HCT116 (cell line): ENCODE measurements around the gene PLEKHA6. TPM values are rescaled to one million over a fixed set of nuclear protein-coding genes. Genes with fewer than 3 reads are reported as not detected.
"Not testable (repeated sequence)": the region's sequence is repeated elsewhere in the genome, so short reads cannot be mapped to it uniquely, and the experiment has no call there.

Experiments
- ATAC-seq: fragments of 200-7000 bp; cut with Tn5 transposase; 2 replicates; pipeline ENCODE4 v1.9.1; 2020; ENCODE audit warnings: mild to moderate bottlenecking, moderate library complexity
- BruUV-seq: library from RNA; stranded (reverse); fragments of 400-500 nt; replicated peaks from 2 replicates; lab custom pipeline; 2021; lab: Mats Ljungman, UMichigan
- CTCF ChIA-PET: fragments of 300-600 bp; sonication (Branson Sonifier 250); formaldehyde crosslinking; loops from one replicate; lab custom pipeline; 2021; ENCODE audit warnings: antibody characterized with exemption; lab: Charles Lee
- POLR2A ChIA-PET: fragments of 300-600, 350-600 bp; sonication (Branson Sonifier 250); formaldehyde crosslinking; loops from one replicate; lab custom pipeline; 2021; ENCODE audit warnings: antibody characterized with exemption; lab: Charles Lee
- RAD21 ChIA-PET, 2 experiments: fragments of 300-600 bp; sonication (Branson Sonifier 250); formaldehyde crosslinking; loops; one replicate each; lab custom pipeline; 2023; ENCODE audit warnings: low total read pairs in 2 of 2; ENCODE audit not compliant: uncharacterized antibody in 2 of 2, unreplicated experiment in 2 of 2, low non-redundant PET in 1 of 2; lab: Charles Lee
- DNase-seq: peaks from one replicate; pipeline ENCODE4 v3.0.0-alpha.2; 2010; ENCODE audit warnings: low read depth, low spot score
- H2AFZ ChIP-seq: fragments of 200-600 bp; shearing (Covaris generic), sonication (generic); 2 replicates; pipeline ENCODE4 v1.6.1; 2017; ENCODE audit warnings: low read depth, mixed run types, mixed read lengths, antibody characterized with exemption, low read length; ENCODE audit not compliant: poor library complexity, severe bottlenecking
- H3K27ac ChIP-seq: 2 replicates; pipeline ENCODE4 v1.5.1; 2012; ENCODE audit warnings: low read depth, low read length
- H3K27me3 ChIP-seq: fragments of 200-600 bp; sonication (generic); 2 replicates; pipeline ENCODE4 v1.6.1; 2016; ENCODE audit warnings: mixed run types, low read length, mixed read lengths; ENCODE audit not compliant: insufficient read depth
- H3K36me3 ChIP-seq, 2 experiments: fragments of 200-500 bp in 1 of 2; fragments of 200-600 bp in 1 of 2; sonication (Bioruptor generic) in 1 of 2; sonication (generic) in 1 of 2; 2 replicates each; pipeline versions ENCODE4 v1.5.1 to v1.6.1; 2014 to 2016; ENCODE audit warnings: low read length in 2 of 2, inconsistent platforms in 1 of 2, mixed read lengths in 1 of 2, mixed run types in 1 of 2; ENCODE audit not compliant: insufficient read depth in 2 of 2, control insufficient read depth in 1 of 2
- H3K4me1 ChIP-seq, 2 experiments: fragments of 200-600 bp in 1 of 2; sonication (generic) in 1 of 2; 2 replicates each; pipeline versions ENCODE4 v1.5.1 to v1.6.1; 2012 to 2017; ENCODE audit warnings: low read length in 2 of 2, inconsistent platforms in 1 of 2, mild to moderate bottlenecking in 1 of 2, mixed read lengths in 1 of 2, mixed run types in 1 of 2, moderate library complexity in 1 of 2; ENCODE audit not compliant: insufficient read depth in 2 of 2, control insufficient read depth in 1 of 2
- H3K4me2 ChIP-seq: fragments of 200-600 bp; sonication (generic); 2 replicates; pipeline ENCODE4 v1.6.1; 2017; ENCODE audit warnings: mixed run types, low read length, mixed read lengths
- H3K4me3 ChIP-seq, 2 experiments: fragments of 200-600 bp in 1 of 2; sonication (generic) in 1 of 2; replicated peaks in 1 of 2; 2 replicates each; pipeline ENCODE4 v1.5.1; 2011 to 2016; ENCODE audit warnings: low read length in 2 of 2, control low read depth in 1 of 2, low read depth in 1 of 2, mild to moderate bottlenecking in 1 of 2, mixed read lengths in 1 of 2, mixed run types in 1 of 2
- H3K79me2 ChIP-seq: fragments of 200-600 bp; sonication (generic); 2 replicates; pipeline ENCODE4 v1.6.1; 2017; ENCODE audit warnings: mild to moderate bottlenecking, mixed run types, low read length, moderate library complexity, mixed read lengths; ENCODE audit not compliant: insufficient read depth
- H3K9ac ChIP-seq: fragments of 200-600 bp; sonication (generic); 2 replicates; pipeline ENCODE4 v1.6.1; 2016; ENCODE audit warnings: low read length, mixed read lengths
- H3K9me2 ChIP-seq: fragments of 200-600 bp; sonication (generic), shearing (Covaris generic); 2 replicates; pipeline ENCODE4 v1.6.1; 2017; ENCODE audit warnings: mixed run types, mild to moderate bottlenecking, moderate library complexity; ENCODE audit not compliant: insufficient read depth
- H3K9me3 ChIP-seq, 2 experiments: fragments of 200-500 bp in 1 of 2; fragments of 200-600 bp in 1 of 2; sonication (Bioruptor generic) in 1 of 2; sonication (generic) in 1 of 2; 2 replicates each; pipeline ENCODE4 v1.6.1; 2014 to 2017; ENCODE audit warnings: low read length in 2 of 2, mixed read lengths in 2 of 2, inconsistent platforms in 1 of 2, low read depth in 1 of 2, mild to moderate bottlenecking in 1 of 2, mixed run types in 1 of 2, moderate library complexity in 1 of 2; ENCODE audit not compliant: control insufficient read depth in 1 of 2, insufficient read depth in 1 of 2
- H4K20me1 ChIP-seq: fragments of 200-600 bp; sonication (generic), shearing (Covaris generic); 2 replicates; pipeline ENCODE4 v1.6.1; 2017; ENCODE audit warnings: mixed run types, mild to moderate bottlenecking, moderate library complexity; ENCODE audit not compliant: insufficient read depth
- CTCF ChIP-seq, 3 experiments: fragments of 200-600 bp in 1 of 3; sonication (generic) in 1 of 3; IDR thresholded peaks in 2 of 3; conservative IDR thresholded peaks in 1 of 3; 2 replicates each; pipeline ENCODE4 v1.5.1; 2012 to 2017; ENCODE audit warnings: low read depth in 2 of 3, low read length in 2 of 3, antibody characterized with exemption in 1 of 3, borderline replicate concordance in 1 of 3, control low read depth in 1 of 3, mild to moderate bottlenecking in 1 of 3, mixed read lengths in 1 of 3, mixed run types in 1 of 3, moderate library complexity in 1 of 3; ENCODE audit not compliant: insufficient read depth in 1 of 3
- EZH2 ChIP-seq: fragments of 200-600 bp; sonication (generic); IDR thresholded peaks from 2 replicates; pipeline ENCODE4 v1.6.1; 2017; ENCODE audit warnings: antibody characterized with exemption, mixed run types
- SIN3A ChIP-seq: IDR thresholded peaks from 2 replicates; pipeline ENCODE4 v1.6.1; 2012; ENCODE audit warnings: low read depth
- intact Hi-C: fragments of 100-400 bp; cut with micrococcal nuclease; formaldehyde crosslinking; loops from 2 replicates; pipeline ENCODE4 v1.10.0; 2022
- total RNA-seq: library from RNA; stranded (reverse); gene quantifications from one replicate; pipeline ENCODE4 v1.2.1, GENCODE V29; 2021; ENCODE audit not compliant: unreplicated experiment

Gene PLEKHA6
- total RNA-seq, 1 experiment from 2014 or later: 13.1 TPM

DNA sequence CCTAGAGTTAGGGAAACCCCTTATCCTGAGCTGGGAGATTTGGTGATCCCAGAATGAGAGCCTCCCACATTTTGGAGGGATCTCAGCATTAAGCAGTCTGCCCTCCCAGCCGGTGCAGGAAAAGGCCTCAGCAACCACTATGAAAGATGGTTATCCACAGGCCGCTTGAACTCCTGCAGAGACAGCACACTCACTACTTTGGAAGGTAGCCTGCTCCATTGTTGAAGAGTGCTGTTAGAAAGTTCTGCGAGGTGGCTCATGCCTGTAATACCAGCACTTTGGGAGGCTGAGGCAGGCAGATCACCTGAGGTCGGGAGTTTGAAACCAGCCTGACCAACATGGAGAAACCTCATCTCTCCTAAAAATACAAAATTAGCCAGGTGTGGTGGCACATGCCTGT is 48.8 kb downstream of the PLEKHA6 start:
- CTCF ChIA-PET: not testable (repeated sequence)

DNA sequence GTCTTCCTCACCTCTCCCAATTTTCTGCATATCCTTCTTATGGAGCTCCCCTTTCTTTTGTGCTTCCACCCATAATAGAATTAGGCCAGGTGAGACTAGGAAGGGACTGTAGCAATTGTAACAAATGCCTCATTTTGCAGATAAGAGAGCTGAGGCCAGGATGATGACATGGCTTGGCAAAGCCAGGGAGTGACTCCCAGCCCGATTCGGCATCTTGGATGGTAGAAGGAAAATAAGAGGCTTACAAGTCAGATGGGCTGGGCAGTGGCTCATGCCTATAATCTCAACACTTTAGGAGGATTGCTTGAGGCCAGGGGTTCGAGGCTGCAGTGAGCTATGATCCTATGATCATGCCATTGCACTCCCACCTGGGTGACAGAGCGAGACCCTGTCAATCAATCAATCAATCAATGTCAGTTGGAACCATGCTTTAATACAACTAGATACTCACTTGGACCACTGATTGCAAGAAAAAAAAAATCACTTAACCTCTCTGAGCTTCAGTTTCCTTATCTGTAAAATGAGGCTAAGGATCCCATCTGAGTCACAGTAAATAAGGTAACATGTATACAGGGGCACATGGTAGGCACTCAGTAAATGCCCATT is 51.6 kb downstream of the PLEKHA6 start:
- Histone ChIP-seq H3K9me3 (no peaks in the 10 kb centered on the region), H3K4me1 (peaks cover 0 to 17% of the 10 kb centered on the region in 2 experiments; a peak in 3 of 4 replicates), H3K79me2 (no peaks in the 10 kb centered on the region), H4K20me1 (no peaks in the 10 kb centered on the region), H3K27me3 (no peaks in the 10 kb centered on the region), H3K4me2 (no peak overlapping the region), H3K4me3 (no peak overlapping the region), H3K9ac (no peak overlapping the region), H3K36me3 (no peaks in the 10 kb centered on the region), H2AFZ (no peak overlapping the region), H3K9me2 (no peaks in the 10 kb centered on the region), H3K27ac (no peak overlapping the region)
- CTCF ChIA-PET: interaction anchor here (1.2 kb wide), 1 partner anchor 101 kb away, joined by 3 read pairs; no protein-coding TSS in a partner anchor
- POLR2A ChIA-PET: interaction anchor here (0.7 kb wide), 1 partner anchor 100 kb away, joined by 4 read pairs; no protein-coding TSS in a partner anchor
- TF ChIP-seq SIN3A (no peak), CTCF (IDR thresholded peaks at IDR 0.05 in 2 of 3, conservative IDR thresholded peaks at IDR 0.05 in 1 of 3; ENCODE audit: borderline replicate concordance in 1 of 3, insufficient read depth in 1 of 3, low read depth in 2 of 3, low read length in 2 of 3) (no peak), EZH2 (no peak)
- ATAC-seq (no peak), DNase-seq (no peak)
- intact Hi-C loops: no loop called here
- BruUV-seq: no TSS peak
- RAD21 ChIA-PET: no interaction called here

More for the DNA sequence above, 48.8 kb downstream of the PLEKHA6 start:
- H3K4me2 ChIP-seq, H3K27ac ChIP-seq, H2AFZ ChIP-seq, H3K36me3 ChIP-seq, RAD21 ChIA-PET, H3K9me2 ChIP-seq, H3K79me2 ChIP-seq, BruUV-seq, H3K9ac ChIP-seq, intact Hi-C loops, H3K4me3 ChIP-seq, DNase-seq, ATAC-seq, H3K9me3 ChIP-seq, H4K20me1 ChIP-seq, POLR2A ChIA-PET, H3K27me3 ChIP-seq: not testable (repeated sequence)
- peaks cover 5 to 12% of the 10 kb centered on the region in 2 experiments; a peak in 2 of 4 replicates for H3K4me1 ChIP-seq
